ENCODE data around the gene LAMB3. TPM values are rescaled to one million over a fixed set of nuclear protein-coding genes. Genes with fewer than 3 reads are reported as not detected.
A peak's percentile ranks its signal among the peaks of the same experiment; 100 is the strongest.

The LAMB3 gene
- polyA plus RNA-seq, 1 of the 3 experiments (the other 2 are of a cell fraction), result 18.0 TPM

DNA sequence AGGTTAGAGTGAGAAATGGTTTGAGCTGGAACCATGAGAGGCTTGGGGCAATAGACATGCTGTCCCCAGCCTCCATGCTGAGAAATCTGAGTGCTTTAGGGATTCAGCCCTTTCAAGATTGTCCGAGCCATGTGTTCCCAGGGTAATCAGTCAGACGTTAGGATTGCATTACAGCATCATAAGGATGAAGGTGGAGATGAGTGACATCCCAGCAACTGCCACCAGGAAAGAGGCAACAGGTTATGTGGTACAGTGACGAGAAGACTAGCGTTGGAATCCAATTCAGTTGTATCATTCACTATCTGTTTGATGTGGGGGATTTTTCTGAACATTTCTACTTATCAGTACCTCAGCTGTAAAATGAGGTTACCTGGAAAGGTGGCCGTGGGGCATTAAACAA is 67.0 kb downstream of the LAMB3 start:
- CTCF ChIA-PET, result interaction anchor here (0.8 to 14.3 kb wide), 12 partner anchors 9 to 336 kb away, joined by 3 to 139 read pairs (median 4); partner anchors contain the start of gene G0S2
- peak overlapping the region; percentile 46; the same call in 1 of the 2 replicates for H3K9ac ChIP-seq

More for the DNA sequence above, 67.0 kb downstream of the LAMB3 start:
- H3K4me1 ChIP-seq (ENCODE audit: control insufficient read depth in 1 of 2, insufficient read depth in 2 of 2, low read depth in 1 of 2, low read length in 1 of 2), result peaks cover 18 to 49% of the 10 kb centered on the region in 2 experiments
- no peaks in the 10 kb centered on the region for H3K9me3 ChIP-seq
- peak overlapping the region; percentile 87 for H3K4me2 ChIP-seq
- no peaks in the 10 kb centered on the region for H3K36me3 ChIP-seq (replicated peaks in 1 of 2; ENCODE audit: control insufficient read depth in 1 of 2, insufficient read depth in 2 of 2, low read length in 1 of 2)
- TF ChIP-seq GABPA (IDR thresholded peaks at IDR 0.05; ENCODE audit: low read depth), result no peak
- TF ChIP-seq TAF1 (IDR thresholded peaks at IDR 0.05; ENCODE audit: borderline replicate concordance, low read depth, low read length), result no peak
- no peak for TF ChIP-seq REST (IDR thresholded peaks at IDR 0.05; ENCODE audit: low read depth, low read length)
- TF ChIP-seq USF1 (IDR thresholded peaks at IDR 0.05; ENCODE audit: borderline replicate concordance, low read depth), result no peak
- TF ChIP-seq TEAD4 (IDR thresholded peaks at IDR 0.05; ENCODE audit: borderline replicate concordance, insufficient read depth), result no peak
- TF ChIP-seq MAX (IDR thresholded peaks at IDR 0.05; ENCODE audit: low read depth), result no peak
- no peak for TF ChIP-seq RAD21 (IDR thresholded peaks at IDR 0.05; ENCODE audit: low read length)
- no peak for TF ChIP-seq FOSL2 (IDR thresholded peaks at IDR 0.05; ENCODE audit: borderline replicate concordance, low read depth)
- no peak for TF ChIP-seq EP300 (IDR thresholded peaks at IDR 0.05; ENCODE audit: borderline replicate concordance in 1 of 2, low read depth in 1 of 2, low read length in 1 of 2)
- no peak for TF ChIP-seq TCF12 (IDR thresholded peaks at IDR 0.05)
- no peak for TF ChIP-seq JUND (IDR thresholded peaks at IDR 0.05)
- no peak for TF ChIP-seq RFX5 (IDR thresholded peaks at IDR 0.05; ENCODE audit: low read length)
- TF ChIP-seq, protein P1, sequence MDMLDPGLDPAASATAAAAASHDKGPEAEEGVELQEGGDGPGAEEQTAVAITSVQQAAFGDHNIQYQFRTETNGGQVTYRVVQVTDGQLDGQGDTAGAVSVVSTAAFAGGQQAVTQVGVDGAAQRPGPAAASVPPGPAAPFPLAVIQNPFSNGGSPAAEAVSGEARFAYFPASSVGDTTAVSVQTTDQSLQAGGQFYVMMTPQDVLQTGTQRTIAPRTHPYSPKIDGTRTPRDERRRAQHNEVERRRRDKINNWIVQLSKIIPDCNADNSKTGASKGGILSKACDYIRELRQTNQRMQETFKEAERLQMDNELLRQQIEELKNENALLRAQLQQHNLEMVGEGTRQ (IDR thresholded peaks at IDR 0.05; ENCODE audit: borderline replicate concordance, low read depth, low read length), result no peak
- no peak for TF ChIP-seq GATA2 (CRISPR knock-in tag; IDR thresholded peaks at IDR 0.05)
- TF ChIP-seq SIN3A (IDR thresholded peaks at IDR 0.05; ENCODE audit: borderline replicate concordance, low read depth, low read length), result no peak
- TF ChIP-seq FOXM1 (IDR thresholded peaks at IDR 0.05; ENCODE audit: low read depth), result no peak
- TF ChIP-seq FOXJ3 (CRISPR knock-in tag; IDR thresholded peaks at IDR 0.05), result no peak
- no peak for TF ChIP-seq RCOR1 (IDR thresholded peaks at IDR 0.05; ENCODE audit: low read length)
- TF ChIP-seq, protein P2, sequence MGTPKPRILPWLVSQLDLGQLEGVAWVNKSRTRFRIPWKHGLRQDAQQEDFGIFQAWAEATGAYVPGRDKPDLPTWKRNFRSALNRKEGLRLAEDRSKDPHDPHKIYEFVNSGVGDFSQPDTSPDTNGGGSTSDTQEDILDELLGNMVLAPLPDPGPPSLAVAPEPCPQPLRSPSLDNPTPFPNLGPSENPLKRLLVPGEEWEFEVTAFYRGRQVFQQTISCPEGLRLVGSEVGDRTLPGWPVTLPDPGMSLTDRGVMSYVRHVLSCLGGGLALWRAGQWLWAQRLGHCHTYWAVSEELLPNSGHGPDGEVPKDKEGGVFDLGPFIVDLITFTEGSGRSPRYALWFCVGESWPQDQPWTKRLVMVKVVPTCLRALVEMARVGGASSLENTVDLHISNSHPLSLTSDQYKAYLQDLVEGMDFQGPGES (IDR thresholded peaks at IDR 0.05; ENCODE audit: low read depth, low read length), result no peak
- no peaks in the 10 kb centered on the region for H4K20me1 ChIP-seq (ENCODE audit: insufficient read depth)
- 61% methylated on average over 5 of the region's 5 CpGs for WGBS (ENCODE audit: low lambda C conversion rate)
- no peaks in the 10 kb centered on the region for H3K27me3 ChIP-seq (ENCODE audit: insufficient read depth)
- peak overlapping the region in 1 of 2 experiments; percentile 89; a peak in 2 of 4 replicates for H3K27ac ChIP-seq (ENCODE audit: low read depth in 2 of 2, low read length in 1 of 2)
- peaks cover 24% of the 10 kb centered on the region for H3F3A ChIP-seq (replicated peaks; ENCODE audit: insufficient read depth)
- H3K9me2 ChIP-seq, result no peaks in the 10 kb centered on the region
- H2AFZ ChIP-seq (ENCODE audit: low read depth), result no peak overlapping the region
- peaks cover 36% of the 10 kb centered on the region for H3K79me2 ChIP-seq (ENCODE audit: insufficient read depth)
- no peak for DNase-seq
- H3K4me3 ChIP-seq (ENCODE audit: low read depth in 2 of 2, low read length in 1 of 2), result peak overlapping the region; percentile 31 to 80
- POLR2A ChIA-PET, result no interaction called here
